Retinal pigment epithelial cell (primary cell): ENCODE results near the gene CMTM8.
A peak's percentile ranks its signal among the peaks of the same experiment; 100 is the strongest.

Source experiments
- DNase-seq: peaks from one replicate; pipeline ENCODE4 v3.0.0-alpha.2; 2010; ENCODE audit warnings: low read depth
- H3K4me3 ChIP-seq: 2 replicates; pipeline ENCODE4 v1.5.1; 2011; ENCODE audit warnings: mild to moderate bottlenecking, low read length, control low read depth, moderate library complexity
- CTCF ChIP-seq: conservative IDR thresholded peaks from 2 replicates; pipeline ENCODE4 v1.5.1; 2011; ENCODE audit warnings: low read depth, low read length, control low read depth, inconsistent platforms

CMTM8 gene

GRCh38 chr3:32336113-32336498, 97.6 kb downstream of the CMTM8 start:
- no peak for TF ChIP-seq CTCF
- no peak overlapping the region for H3K4me3 ChIP-seq
- DNase-seq: no peak

DNA sequence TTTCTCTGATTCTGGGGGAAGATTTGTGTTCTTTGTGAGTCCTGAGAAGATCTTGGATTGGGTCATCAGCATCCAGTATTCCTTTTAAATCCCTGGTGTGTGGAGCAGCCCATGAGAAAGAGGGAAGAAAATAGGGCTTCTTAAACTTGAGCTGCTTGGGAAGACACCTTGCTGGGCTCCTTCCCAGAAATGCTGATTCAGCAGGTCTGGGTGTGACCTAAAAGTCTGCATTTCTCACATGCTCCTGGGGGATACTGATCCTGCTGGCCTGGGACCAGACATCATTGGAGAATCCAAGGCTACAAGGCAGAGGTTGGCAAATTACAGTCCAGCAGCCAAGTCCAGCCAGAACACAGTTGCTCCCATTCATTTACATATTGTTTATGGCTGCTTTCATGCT, 99.0 kb downstream of the CMTM8 start:
- TF ChIP-seq CTCF: no peak
- no peak for DNase-seq
- no peak overlapping the region for H3K4me3 ChIP-seq

DNA sequence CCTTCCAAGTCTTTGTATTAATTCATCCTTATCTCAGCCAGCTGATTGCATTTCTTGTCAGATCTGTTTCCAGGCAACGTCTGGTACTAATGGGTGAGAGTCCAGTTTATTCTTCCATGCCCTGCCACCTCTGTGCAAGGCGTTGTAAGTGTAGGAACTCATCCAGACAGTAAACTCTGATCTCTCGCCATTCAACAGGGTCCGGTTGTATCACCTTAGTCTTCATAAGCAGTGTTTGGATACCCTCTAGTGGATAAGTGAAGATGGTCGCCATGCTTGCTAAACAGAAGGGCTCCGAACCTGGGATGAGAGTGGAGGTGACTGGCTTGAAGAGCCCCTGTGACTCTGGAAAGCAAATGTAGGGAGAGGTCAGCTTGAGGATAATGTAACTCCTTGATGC, 101.6 kb downstream of the CMTM8 start:
- DNase-seq: no peak
- H3K4me3 ChIP-seq: no peak overlapping the region
- TF ChIP-seq CTCF: peak; percentile 64

GRCh38 chr3:32340611-32341365, 102.3 kb downstream of the CMTM8 start:
- TF ChIP-seq CTCF: peak; percentile 17
- H3K4me3 ChIP-seq: no peak overlapping the region
- DNase-seq: no peak

GRCh38 chr3:32347343-32348125, 109.1 kb downstream of the CMTM8 start:
- DNase-seq: no peak
- H3K4me3 ChIP-seq: no peak overlapping the region
- TF ChIP-seq CTCF: no peak

GRCh38 chr3:32349184-32349583, 110.7 kb downstream of the CMTM8 start:
- no peak for TF ChIP-seq CTCF
- H3K4me3 ChIP-seq: no peak overlapping the region
- DNase-seq: no peak

DNA sequence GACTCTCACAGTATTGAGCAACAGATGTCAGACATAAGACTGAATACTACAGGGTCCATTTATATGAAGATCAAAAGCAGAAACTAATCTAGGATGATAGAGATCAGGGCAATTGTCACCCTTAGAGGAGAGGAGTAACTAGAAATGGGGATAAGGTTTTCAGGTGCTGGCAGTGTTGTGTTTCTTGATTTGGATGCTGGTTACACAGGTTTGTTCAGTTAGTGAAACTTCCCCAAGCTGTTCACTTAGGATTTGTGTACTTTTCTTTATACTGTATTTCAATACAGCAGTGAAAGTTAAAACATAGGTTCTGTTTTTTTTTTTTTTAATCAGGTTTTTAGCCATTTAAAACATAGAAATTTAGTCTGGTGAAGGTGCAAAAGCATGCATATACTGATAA, 114.1 kb downstream of the CMTM8 start:
- DNase-seq: no peak
- no peak for TF ChIP-seq CTCF
- no peak overlapping the region for H3K4me3 ChIP-seq
